GM18951 (cell line): ENCODE results near the gene RANBP17.
"Not testable (repeated sequence)": the region's sequence is repeated elsewhere in the genome, so short reads cannot be mapped to it uniquely, and the experiment has no call there.

Experiments
- POLR2A ChIP-seq: IDR thresholded peaks from 4 replicates; pipeline ENCODE4 v1.6.1; 2011; ENCODE audit warnings: mild to moderate bottlenecking; ENCODE audit not compliant: insufficient read length, insufficient read depth; ENCODE audit errors: extremely low read depth
- in situ Hi-C: fragments of 300-500 bp; cut with MboI; formaldehyde crosslinking; loops from one replicate; pipeline ENCODE4 v1.12.0; 2022; ENCODE audit warnings: low sequenced_read_pairs, mixed read lengths, inconsistent platforms; ENCODE audit not compliant: unreplicated experiment

The RANBP17 gene

DNA sequence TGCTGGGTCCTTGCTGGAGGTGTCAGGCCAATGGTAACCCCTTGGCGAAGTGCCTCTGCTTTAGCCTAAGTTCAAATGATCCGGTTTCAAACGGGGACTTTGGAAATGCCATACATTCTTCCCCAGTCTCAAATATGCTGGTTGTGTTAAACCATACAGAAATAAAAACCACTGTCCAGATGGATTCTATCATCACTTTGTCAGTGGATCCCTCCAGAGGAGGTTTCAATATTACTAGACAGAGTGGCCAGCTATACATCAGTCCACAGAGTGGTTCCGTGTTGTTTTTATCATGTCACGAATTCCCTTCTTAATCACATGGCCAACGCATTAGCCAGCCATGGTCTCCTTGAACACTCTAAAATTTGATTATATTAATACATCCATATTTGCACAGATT is 7.3 kb upstream of the RANBP17 start:
- TF ChIP-seq POLR2A: no peak
- in situ Hi-C loops: no loop called here

DNA sequence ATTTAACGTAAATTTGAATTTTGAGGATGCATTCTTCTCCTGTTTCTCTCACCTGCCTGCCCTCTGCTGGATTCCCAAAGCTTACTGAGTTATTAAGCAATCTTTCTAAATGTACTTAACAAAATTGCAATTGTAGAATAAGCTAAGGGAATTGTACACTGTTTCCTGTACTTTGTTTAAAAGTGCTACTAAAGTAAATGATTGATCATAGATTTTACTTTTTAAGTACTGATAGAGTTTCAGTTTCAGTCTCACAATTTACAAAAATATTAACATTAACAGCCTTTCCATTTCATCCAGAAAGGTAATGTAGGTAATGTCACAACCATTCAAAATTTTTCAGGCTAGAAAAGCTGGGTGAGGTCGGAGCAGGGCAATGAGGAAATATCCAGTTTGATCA is 4.8 kb upstream of the RANBP17 start:
- no peak for TF ChIP-seq POLR2A
- in situ Hi-C loops: no loop called here

DNA sequence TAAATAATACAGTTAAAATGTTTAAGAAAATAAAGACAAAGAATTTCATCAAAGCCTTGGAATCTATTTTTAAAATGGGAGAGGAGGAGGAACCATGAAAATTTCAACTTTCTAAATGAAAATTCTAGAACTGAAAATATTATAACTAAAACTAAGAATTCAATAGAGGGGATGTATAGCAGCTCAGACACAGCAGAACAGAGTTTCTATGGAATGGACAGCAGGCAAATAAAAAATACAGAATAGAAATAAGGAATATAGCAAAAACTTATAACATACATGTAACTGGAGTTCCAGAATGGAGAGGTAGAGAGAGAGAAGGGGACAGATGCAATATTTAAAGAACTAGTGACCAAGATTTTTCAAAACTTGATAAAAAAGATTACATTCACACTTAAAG is 1.4 kb upstream of the RANBP17 start:
- TF ChIP-seq POLR2A: no peak
- in situ Hi-C loops: no loop called here

- TF ChIP-seq POLR2A: no peak
- in situ Hi-C loops: no loop called here
Observed at GRCh38 chr5:170860818-170861666, 776 bp upstream of the RANBP17 start.

GRCh38 chr5:170861667-170861916 is 226 bp upstream of the RANBP17 start:
- in situ Hi-C loops: no loop called here
- no peak for TF ChIP-seq POLR2A

DNA sequence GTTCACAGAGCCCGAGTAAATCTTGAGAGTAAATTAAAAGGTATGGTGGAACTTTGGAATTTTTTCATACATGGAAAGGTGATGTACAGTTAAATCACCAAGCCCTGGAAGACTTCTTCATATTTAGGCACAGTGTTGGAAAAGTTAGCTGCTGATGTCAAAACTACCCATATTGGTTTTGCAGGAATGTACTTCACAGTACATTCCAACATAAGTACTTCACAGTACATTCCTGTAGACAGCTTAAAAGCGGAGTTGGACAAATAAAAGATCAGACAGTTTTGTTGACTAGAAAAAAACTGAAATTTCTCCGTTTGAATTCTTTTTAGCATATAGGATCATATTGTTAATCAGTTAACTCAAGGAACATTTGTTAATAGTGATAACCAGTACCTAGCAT is 1.8 kb downstream of the RANBP17 start:
- in situ Hi-C loops: no loop called here
- TF ChIP-seq POLR2A: no peak

- no peak for TF ChIP-seq POLR2A
- in situ Hi-C loops: no loop called here
Observed at GRCh38 chr5:170865622-170866021, 3.8 kb downstream of the RANBP17 start.

GRCh38 chr5:170867825-170868224 is 6.0 kb downstream of the RANBP17 start:
- no peak for TF ChIP-seq POLR2A
- in situ Hi-C loops: no loop called here

GRCh38 chr5:170870390-170870789 is 8.6 kb downstream of the RANBP17 start:
- in situ Hi-C loops: not testable (repeated sequence)

- no peak for TF ChIP-seq POLR2A
- in situ Hi-C loops: no loop called here
Observed at GRCh38 chr5:170874017-170874416, 12.2 kb downstream of the RANBP17 start.

DNA sequence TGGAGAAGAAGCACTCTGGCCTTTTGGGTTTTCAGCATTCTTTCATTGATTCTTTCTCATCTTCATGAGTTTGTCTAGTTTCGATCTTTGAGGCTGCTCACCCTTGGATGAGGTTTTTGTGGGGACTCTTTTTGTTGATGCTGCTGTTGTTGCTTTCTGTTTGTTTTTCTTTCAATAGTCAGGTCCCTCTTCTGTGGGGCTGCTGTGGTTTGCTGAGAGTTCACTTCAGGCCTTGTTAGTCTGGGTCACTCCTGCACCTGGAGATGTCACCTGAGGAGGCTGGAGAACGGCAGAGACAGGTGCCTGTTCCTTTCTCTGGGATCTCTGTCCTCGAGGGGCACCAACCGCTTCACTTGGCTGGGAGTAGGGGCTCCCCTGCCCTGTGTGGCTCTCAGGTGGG is 14.0 kb downstream of the RANBP17 start:
- in situ Hi-C loops: no loop called here
- TF ChIP-seq POLR2A: no peak

- no peak for TF ChIP-seq POLR2A
- in situ Hi-C loops: no loop called here
Observed at GRCh38 chr5:170880084-170880483, 18.3 kb downstream of the RANBP17 start.

GRCh38 chr5:170882345-170882744 is 20.5 kb downstream of the RANBP17 start:
- in situ Hi-C loops: no loop called here
- no peak for TF ChIP-seq POLR2A

DNA sequence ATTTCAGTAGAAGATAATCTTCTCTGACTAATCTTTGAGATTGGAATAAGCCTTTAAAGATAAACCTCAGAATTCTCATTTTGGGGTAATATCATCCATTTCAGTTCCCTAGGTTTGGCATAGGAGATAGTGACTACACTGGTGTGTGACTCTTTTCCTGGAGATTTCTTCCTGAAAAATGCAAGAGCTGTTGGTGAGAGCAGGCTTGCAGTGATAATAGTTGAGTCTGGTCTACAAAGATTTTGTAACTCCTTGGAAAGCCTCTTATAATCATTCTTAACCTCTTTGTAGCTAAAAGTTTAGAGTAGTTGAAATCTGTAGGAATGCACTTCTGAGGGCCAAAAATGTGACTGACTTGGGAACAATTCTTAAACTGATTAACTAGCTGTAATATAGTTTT is 23.4 kb downstream of the RANBP17 start:
- in situ Hi-C loops: no loop called here
- no peak for TF ChIP-seq POLR2A

DNA sequence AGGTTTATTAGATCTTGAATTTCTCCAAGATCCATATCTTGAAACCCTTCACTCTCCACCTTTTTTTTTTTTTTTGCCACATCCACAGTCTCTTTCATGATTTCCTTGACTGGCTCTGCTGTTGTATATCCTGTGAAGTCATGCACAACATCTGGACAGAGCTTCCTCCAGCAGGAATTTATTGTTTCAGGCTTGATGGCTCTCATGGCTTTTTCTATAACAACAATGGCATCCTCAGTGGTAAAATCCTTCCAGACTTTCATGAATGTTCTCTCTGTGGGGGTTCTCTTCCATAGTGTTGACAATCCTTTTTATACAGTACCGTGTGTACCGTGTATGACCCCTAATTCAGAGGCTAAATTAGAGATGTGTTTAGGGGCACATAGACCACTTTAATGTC is 24.0 kb downstream of the RANBP17 start:
- no peak for TF ChIP-seq POLR2A
- in situ Hi-C loops: no loop called here
